ENCODE data around the gene PPIF.

DNA sequence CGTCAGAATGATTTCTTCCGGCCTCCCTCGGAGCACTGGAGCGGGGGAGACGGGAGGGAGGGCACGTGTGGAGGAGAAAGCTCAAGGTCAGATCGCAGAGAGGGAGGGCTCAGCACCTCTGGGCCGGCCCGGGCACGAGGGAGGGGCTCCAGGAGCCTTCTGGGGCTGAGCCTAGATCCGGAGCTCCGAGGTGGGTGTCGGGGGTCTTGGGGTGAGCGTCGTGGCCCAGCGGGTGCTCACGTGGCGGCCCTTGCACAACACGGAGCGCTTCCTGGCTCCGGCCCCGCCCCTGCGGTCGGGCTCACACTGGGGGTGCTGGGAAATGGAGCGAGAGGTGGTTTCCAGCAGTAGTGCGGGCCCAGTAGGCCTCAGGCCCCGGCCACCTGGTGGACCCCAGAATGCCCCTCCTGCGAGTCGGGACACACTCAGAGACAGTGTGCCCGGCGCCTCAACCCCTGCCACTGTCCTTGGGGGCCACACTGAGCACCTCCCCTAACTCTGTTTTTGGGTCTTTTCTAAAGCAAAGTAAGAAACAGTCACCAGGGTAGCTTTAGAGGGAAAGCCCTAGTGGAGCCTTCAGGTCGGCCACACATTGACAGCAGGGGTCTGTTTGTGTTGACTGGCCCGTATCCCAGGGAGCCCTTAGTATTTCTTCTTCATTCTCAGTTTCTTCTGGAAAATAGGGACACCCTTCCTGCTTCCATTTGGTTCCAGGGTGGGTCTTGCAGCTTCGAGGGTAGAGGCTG, 798 bp downstream of the PPIF start:
- TF ChIP-seq, protein P1, sequence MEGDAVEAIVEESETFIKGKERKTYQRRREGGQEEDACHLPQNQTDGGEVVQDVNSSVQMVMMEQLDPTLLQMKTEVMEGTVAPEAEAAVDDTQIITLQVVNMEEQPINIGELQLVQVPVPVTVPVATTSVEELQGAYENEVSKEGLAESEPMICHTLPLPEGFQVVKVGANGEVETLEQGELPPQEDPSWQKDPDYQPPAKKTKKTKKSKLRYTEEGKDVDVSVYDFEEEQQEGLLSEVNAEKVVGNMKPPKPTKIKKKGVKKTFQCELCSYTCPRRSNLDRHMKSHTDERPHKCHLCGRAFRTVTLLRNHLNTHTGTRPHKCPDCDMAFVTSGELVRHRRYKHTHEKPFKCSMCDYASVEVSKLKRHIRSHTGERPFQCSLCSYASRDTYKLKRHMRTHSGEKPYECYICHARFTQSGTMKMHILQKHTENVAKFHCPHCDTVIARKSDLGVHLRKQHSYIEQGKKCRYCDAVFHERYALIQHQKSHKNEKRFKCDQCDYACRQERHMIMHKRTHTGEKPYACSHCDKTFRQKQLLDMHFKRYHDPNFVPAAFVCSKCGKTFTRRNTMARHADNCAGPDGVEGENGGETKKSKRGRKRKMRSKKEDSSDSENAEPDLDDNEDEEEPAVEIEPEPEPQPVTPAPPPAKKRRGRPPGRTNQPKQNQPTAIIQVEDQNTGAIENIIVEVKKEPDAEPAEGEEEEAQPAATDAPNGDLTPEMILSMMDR (conservative IDR thresholded peaks at IDR 0.05 in 1 of 2, IDR thresholded peaks at IDR 0.05 in 1 of 2; ENCODE audit: extremely low read depth in 1 of 2, insufficient read depth in 1 of 2, low read depth in 1 of 2, low read length in 2 of 2) = no peak
- TF ChIP-seq EZH2 (IDR thresholded peaks at IDR 0.05; ENCODE audit: borderline replicate concordance, low read length) = no peak
